Natural killer cell (primary cell): Measurements from ENCODE around the gene PCP4. TPM values are rescaled to one million over a fixed set of nuclear protein-coding genes. Genes with fewer than 3 reads are reported as not detected.

Source experiments
- ATAC-seq, 3 donors: fragments of 150-1000 bp in 2 of 3; fragments of 200-7000 bp in 1 of 3; cut with Tn5 transposase; 1 replicate in 1 of 3; 2 replicates in 2 of 3; pipeline ENCODE4 v1.10.0; 2021; ENCODE audit warnings: mild to moderate bottlenecking in 2 of 3, moderate library complexity in 2 of 3
- DNase-seq, 2 donors: peaks; one replicate each; pipeline versions ENCODE4 v3.0.0 to v3.0.0-alpha.2; 2013 to 2021; ENCODE audit warnings: mixed read lengths in 1 of 2
- H3K27ac ChIP-seq: one replicate; pipeline ENCODE4 v1.5.1; 2013; ENCODE audit warnings: mild to moderate bottlenecking, low read length
- H3K27me3 ChIP-seq: one replicate; pipeline ENCODE4 v1.6.1; 2013; ENCODE audit warnings: low read length; ENCODE audit not compliant: control insufficient read depth, insufficient read depth
- H3K36me3 ChIP-seq: one replicate; pipeline ENCODE4 v1.6.1; 2013; ENCODE audit warnings: low read length; ENCODE audit not compliant: control insufficient read depth, insufficient read depth
- H3K4me1 ChIP-seq: one replicate; pipeline ENCODE4 v1.6.1; 2013; ENCODE audit warnings: low read length; ENCODE audit not compliant: control insufficient read depth, insufficient read depth
- H3K4me3 ChIP-seq: one replicate; pipeline ENCODE4 v1.5.1; 2013; ENCODE audit warnings: low read length
- H3K9me3 ChIP-seq: one replicate; pipeline ENCODE4 v1.6.1; 2013; ENCODE audit warnings: low read length; ENCODE audit not compliant: control insufficient read depth, insufficient read depth
- H3K27ac Mint-ChIP-seq, 2 donors: one replicate each; pipeline ENCODE4 v1.8.0; 2022; ENCODE audit warnings: mild to moderate bottlenecking in 2 of 2, mixed read lengths in 2 of 2, moderate library complexity in 1 of 2
- H3K27me3 Mint-ChIP-seq, 2 donors: one replicate each; pipeline ENCODE4 v1.8.0; 2022; ENCODE audit warnings: low read depth in 2 of 2, mixed read lengths in 2 of 2
- H3K36me3 Mint-ChIP-seq: one replicate; pipeline ENCODE4 v1.8.0; 2022; ENCODE audit warnings: mixed read lengths
- H3K4me1 Mint-ChIP-seq, 2 donors: one replicate each; pipeline ENCODE4 v1.8.0; 2022; ENCODE audit warnings: mixed read lengths in 2 of 2
- H3K4me3 Mint-ChIP-seq: one replicate; pipeline ENCODE4 v1.8.0; 2022; ENCODE audit warnings: mild to moderate bottlenecking, moderate library complexity, mixed read lengths
- H3K9me3 Mint-ChIP-seq, 2 donors: one replicate each; pipeline ENCODE4 v1.8.0; 2022; ENCODE audit warnings: mixed read lengths in 2 of 2
- WGBS: methylation state at CpG from one replicate; pipeline ENCODE4 v1.1.7; 2013; ENCODE audit warnings: missing lambda C conversion rate; ENCODE audit not compliant: insufficient coverage; 5-methylcytosine and 5-hydroxymethylcytosine counted together
- intact Hi-C: fragments of 100-400 bp; cut with micrococcal nuclease; formaldehyde crosslinking; loops from one replicate; pipeline ENCODE4 v1.14.2; 2022
- total RNA-seq, 4 donors: library from RNA; stranded (reverse); fragments of 120-200 nt in 1 of 4; gene quantifications; one replicate each; pipeline versions ENCODE4 v1.2.3 to v1.2.4, GENCODE V29; 2013 to 2022
- TF ChIP-seq, protein P1 (sequence below): fragments of 200-600 bp; IDR thresholded peaks from one replicate; pipeline ENCODE4 v1.8.0; 2022; ENCODE audit warnings: antibody characterized with exemption

PCP4 gene
- total RNA-seq, 3 donors from 2014 or later (not counting 1 experiment from before 2014, with no cell fraction given) = not detected

DNA sequence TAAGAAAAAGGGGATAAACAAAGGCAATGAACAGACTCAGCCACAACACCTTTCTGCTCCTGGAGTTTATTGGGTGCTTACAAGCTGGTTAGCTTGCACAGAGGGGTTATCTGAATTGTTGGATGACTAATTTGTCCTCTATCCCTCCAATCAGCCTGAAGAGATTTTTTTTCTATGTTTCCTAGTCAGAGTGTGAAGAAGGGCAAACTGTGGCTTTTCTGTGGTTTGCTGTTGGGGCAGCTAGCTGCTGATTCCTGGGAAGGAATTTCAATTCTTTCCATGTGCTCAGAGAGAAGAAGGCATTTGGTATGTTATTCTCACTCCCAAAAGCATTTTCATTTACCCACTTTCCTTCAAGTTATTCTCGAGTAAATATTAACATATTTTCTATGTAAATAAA is 48.6 kb downstream of the PCP4 start:
- H3K36me3 ChIP-seq = no peaks in the 10 kb centered on the region
- no peak overlapping the region for H3K27ac ChIP-seq
- DNase-seq (no peak), ATAC-seq (no peak)
- intact Hi-C loops = no loop called here
- peaks cover 4% of the 10 kb centered on the region for H3K9me3 ChIP-seq
- WGBS = no CpG with 5 or more reads among the region's 1 CpG
- peaks cover 3 to 4% of the 10 kb centered on the region in 2 donors for H3K9me3 Mint-ChIP-seq
- no peaks in the 10 kb centered on the region for H3K4me1 ChIP-seq
- no peak overlapping the region for H3K4me3 ChIP-seq
- H3K36me3 Mint-ChIP-seq = no peaks in the 10 kb centered on the region
- H3K27me3 ChIP-seq = no peaks in the 10 kb centered on the region
- TF ChIP-seq, protein P1, sequence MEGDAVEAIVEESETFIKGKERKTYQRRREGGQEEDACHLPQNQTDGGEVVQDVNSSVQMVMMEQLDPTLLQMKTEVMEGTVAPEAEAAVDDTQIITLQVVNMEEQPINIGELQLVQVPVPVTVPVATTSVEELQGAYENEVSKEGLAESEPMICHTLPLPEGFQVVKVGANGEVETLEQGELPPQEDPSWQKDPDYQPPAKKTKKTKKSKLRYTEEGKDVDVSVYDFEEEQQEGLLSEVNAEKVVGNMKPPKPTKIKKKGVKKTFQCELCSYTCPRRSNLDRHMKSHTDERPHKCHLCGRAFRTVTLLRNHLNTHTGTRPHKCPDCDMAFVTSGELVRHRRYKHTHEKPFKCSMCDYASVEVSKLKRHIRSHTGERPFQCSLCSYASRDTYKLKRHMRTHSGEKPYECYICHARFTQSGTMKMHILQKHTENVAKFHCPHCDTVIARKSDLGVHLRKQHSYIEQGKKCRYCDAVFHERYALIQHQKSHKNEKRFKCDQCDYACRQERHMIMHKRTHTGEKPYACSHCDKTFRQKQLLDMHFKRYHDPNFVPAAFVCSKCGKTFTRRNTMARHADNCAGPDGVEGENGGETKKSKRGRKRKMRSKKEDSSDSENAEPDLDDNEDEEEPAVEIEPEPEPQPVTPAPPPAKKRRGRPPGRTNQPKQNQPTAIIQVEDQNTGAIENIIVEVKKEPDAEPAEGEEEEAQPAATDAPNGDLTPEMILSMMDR = no peak
- H3K4me1 Mint-ChIP-seq = no peaks in the 10 kb centered on the region
- H3K4me3 Mint-ChIP-seq = no peak overlapping the region
- no peaks in the 10 kb centered on the region for H3K27me3 Mint-ChIP-seq
- no peak overlapping the region for H3K27ac Mint-ChIP-seq

DNA sequence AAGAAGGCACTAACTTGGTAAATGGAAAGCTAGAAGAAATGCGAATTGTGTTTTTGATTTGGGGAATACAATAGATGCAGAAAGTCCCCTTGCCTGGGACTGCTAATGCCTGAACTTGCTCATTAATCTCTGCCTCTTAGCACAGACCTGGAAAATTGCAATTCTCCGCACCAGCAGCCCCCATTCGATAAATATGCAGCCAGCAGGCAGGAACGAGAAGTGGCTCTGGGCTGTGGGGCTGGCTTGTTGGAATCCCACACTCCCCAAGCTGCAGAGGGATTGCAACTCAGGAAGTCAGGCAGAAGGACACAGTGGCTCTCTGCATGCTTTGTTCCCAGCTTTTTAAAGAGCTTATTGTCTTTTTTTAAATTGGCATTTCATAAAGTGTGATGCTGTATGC is 51.3 kb downstream of the PCP4 start:
- TF ChIP-seq, protein P1 = no peak
- Histone ChIP-seq H3K27ac (no peak overlapping the region), H3K36me3 (no peaks in the 10 kb centered on the region), H3K27me3 (no peaks in the 10 kb centered on the region), H3K4me3 (no peak overlapping the region), H3K9me3 (peaks cover 4% of the 10 kb centered on the region), H3K4me1 (no peaks in the 10 kb centered on the region)
- Mint-ChIP-seq H3K27me3 (no peaks in the 10 kb centered on the region), H3K4me1 (no peaks in the 10 kb centered on the region), H3K36me3 (no peaks in the 10 kb centered on the region), H3K4me3 (no peak overlapping the region), H3K27ac (no peak overlapping the region), H3K9me3 (peaks cover 2 to 3% of the 10 kb centered on the region in 2 donors)
- 71% methylated on average over 4 of the region's 4 CpGs for WGBS
- intact Hi-C loops = no loop called here
- ATAC-seq (no peak), DNase-seq (no peak)

DNA sequence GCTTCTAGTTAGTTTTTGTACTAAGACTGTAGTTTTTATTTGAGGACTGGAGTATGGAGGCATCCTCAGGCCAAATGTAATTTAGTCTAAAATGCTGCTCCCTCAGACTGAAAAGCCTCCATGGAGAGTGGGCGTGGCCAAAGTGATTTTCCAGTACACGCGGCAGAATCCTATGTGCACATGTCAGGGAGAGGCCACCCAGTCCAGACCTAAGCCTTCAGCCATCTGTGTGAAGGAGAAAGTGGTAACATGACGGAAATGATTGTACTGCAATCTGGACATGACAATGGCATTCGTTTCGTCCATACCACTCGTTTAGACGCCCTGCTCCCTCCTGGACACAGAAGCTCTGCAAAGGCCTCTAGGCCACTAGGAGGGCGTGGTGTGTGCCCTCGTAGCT is 56.2 kb downstream of the PCP4 start:
- no peaks in the 10 kb centered on the region for H3K27me3 Mint-ChIP-seq
- 80% methylated on average over 9 of the region's 10 CpGs for WGBS
- DNase-seq (no peak), ATAC-seq (no peak)
- peaks cover 0 to 2% of the 10 kb centered on the region in 2 donors for H3K9me3 Mint-ChIP-seq
- intact Hi-C loops = no loop called here
- Histone ChIP-seq H3K27me3 (no peaks in the 10 kb centered on the region), H3K36me3 (no peaks in the 10 kb centered on the region), H3K9me3 (no peaks in the 10 kb centered on the region), H3K27ac (no peak overlapping the region), H3K4me1 (no peaks in the 10 kb centered on the region), H3K4me3 (no peak overlapping the region)
- no peak overlapping the region for H3K27ac Mint-ChIP-seq
- TF ChIP-seq, protein P1 = no peak
- H3K4me1 Mint-ChIP-seq = no peaks in the 10 kb centered on the region
- H3K4me3 Mint-ChIP-seq = no peak overlapping the region
- no peaks in the 10 kb centered on the region for H3K36me3 Mint-ChIP-seq

DNA sequence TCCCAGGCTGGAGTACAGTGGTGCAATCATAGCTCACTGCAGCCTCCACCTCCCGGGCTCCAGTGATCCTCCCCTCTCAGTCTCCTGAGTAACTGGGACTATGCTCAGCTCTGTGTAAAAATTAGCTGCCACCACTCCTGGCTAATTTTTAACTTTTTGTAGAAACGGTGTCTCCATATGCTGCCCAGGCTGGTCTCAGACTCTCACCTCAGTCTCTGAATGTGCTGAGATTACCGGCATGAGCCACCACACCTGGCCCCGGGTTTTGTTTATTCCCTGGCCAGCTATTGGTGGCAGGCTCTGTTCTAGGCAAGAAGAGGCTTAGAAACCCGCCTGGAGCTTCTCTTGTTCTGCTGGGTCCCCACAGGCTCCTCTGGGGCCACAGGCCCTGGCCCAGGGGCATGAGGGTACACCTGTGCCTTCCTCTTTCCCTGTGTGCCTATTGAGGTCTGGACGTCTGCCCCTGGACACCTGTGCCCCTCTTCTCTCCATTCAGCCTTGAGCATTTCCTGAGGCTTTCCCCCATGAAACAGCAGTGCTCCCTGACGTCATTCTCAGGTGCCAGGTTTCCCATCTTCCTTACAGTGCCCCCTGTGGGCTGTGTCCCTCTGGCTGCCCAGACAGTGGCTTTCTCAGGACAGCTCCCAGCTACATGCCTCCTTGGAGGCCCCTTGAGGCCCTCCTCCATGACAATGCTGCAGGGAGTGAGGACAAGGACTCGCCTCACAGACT is 57.5 kb downstream of the PCP4 start:
- no peaks in the 10 kb centered on the region for H3K36me3 Mint-ChIP-seq
- TF ChIP-seq, protein P1 = no peak

More for the DNA sequence above, 57.5 kb downstream of the PCP4 start:
- H3K4me1 ChIP-seq = no peaks in the 10 kb centered on the region
- no peak overlapping the region for H3K4me3 Mint-ChIP-seq
- no peaks in the 10 kb centered on the region for H3K27me3 ChIP-seq
- H3K27ac ChIP-seq = no peak overlapping the region
- H3K27me3 Mint-ChIP-seq = peaks cover 0 to 3% of the 10 kb centered on the region in 2 donors
- H3K9me3 Mint-ChIP-seq = peaks cover 0 to 2% of the 10 kb centered on the region in 2 donors
- no peaks in the 10 kb centered on the region for H3K4me1 Mint-ChIP-seq
- no peak overlapping the region for H3K4me3 ChIP-seq
- 75% methylated on average over 8 of the region's 8 CpGs for WGBS
- H3K27ac Mint-ChIP-seq = no peak overlapping the region
- H3K9me3 ChIP-seq = no peaks in the 10 kb centered on the region
- no peaks in the 10 kb centered on the region for H3K36me3 ChIP-seq
- intact Hi-C loops = no loop called here
- DNase-seq = no peak
- no peak for ATAC-seq
